ENCODE measurements around the gene LDAF1.
"Not testable (repeated sequence)": the region's sequence is repeated elsewhere in the genome, so short reads cannot be mapped to it uniquely, and the experiment has no call there.

Gene LDAF1

GRCh38 chr16:21195330-21195729 is 36.9 kb downstream of the LDAF1 start:
- not testable (repeated sequence) for DNase-seq (ENCODE audit: low spot score)

- DNase-seq (ENCODE audit: low spot score) = no peak
Observed at GRCh38 chr16:21197112-21197511, 38.6 kb downstream of the LDAF1 start.

- DNase-seq (ENCODE audit: low spot score) = no peak
Observed at GRCh38 chr16:21197621-21198020, 39.1 kb downstream of the LDAF1 start.

GRCh38 chr16:21199607-21200218 is 41.2 kb downstream of the LDAF1 start:
- no peak for DNase-seq (ENCODE audit: low spot score)

GRCh38 chr16:21203155-21203797 is 44.8 kb downstream of the LDAF1 start:
- no peak for DNase-seq (ENCODE audit: low spot score)

- no peak for DNase-seq (ENCODE audit: low spot score)
Observed at GRCh38 chr16:21205303-21205702, 46.8 kb downstream of the LDAF1 start.

- DNase-seq (ENCODE audit: low spot score) = no peak
Observed at GRCh38 chr16:21206550-21206949, 48.1 kb downstream of the LDAF1 start.

GRCh38 chr16:21208446-21209230 is 50.2 kb downstream of the LDAF1 start:
- DNase-seq (ENCODE audit: low spot score) = no peak

- no peak for DNase-seq (ENCODE audit: low spot score)
Observed at GRCh38 chr16:21211486-21211885, 53.0 kb downstream of the LDAF1 start, which contains the start of gene ZP2. TSS of gene ZP2 (minus strand) at chr16:21211574. CDS start at chr16:21211547, 27 bp downstream.

GRCh38 chr16:21214086-21214485 is 55.6 kb downstream of the LDAF1 start:
- no peak for DNase-seq (ENCODE audit: low spot score)

GRCh38 chr16:21217121-21217520 is 58.6 kb downstream of the LDAF1 start:
- DNase-seq (ENCODE audit: low spot score) = no peak

GRCh38 chr16:21218153-21218552 is 59.7 kb downstream of the LDAF1 start:
- DNase-seq (ENCODE audit: low spot score) = no peak

- no peak for DNase-seq (ENCODE audit: low spot score)
Observed at GRCh38 chr16:21219551-21219950, 61.1 kb downstream of the LDAF1 start.

GRCh38 chr16:21222495-21223337 is 64.2 kb downstream of the LDAF1 start:
- DNase-seq (ENCODE audit: low spot score) = no peak

- DNase-seq (ENCODE audit: low spot score) = no peak
Observed at GRCh38 chr16:21223787-21224186, 65.3 kb downstream of the LDAF1 start.

- DNase-seq (ENCODE audit: low spot score) = peak; percentile 23
Observed at GRCh38 chr16:21224800-21225199, 66.3 kb downstream of the LDAF1 start.

GRCh38 chr16:21226749-21227148 is 68.3 kb downstream of the LDAF1 start:
- no peak for DNase-seq (ENCODE audit: low spot score)

GRCh38 chr16:21227866-21228265 is 69.4 kb downstream of the LDAF1 start:
- DNase-seq (ENCODE audit: low spot score) = no peak

GRCh38 chr16:21228361-21228872 is 69.9 kb downstream of the LDAF1 start:
- no peak for DNase-seq (ENCODE audit: low spot score)

All from activated CD4-positive, alpha-beta T cell treated with anti-CD3 and anti-CD28 coated beads, Interleukin-2, Interleukin-4, amounts not matched to agents 100 ng/mL and 50 ng/mL, durations not matched to agents 16 hours and 8 hours (primary cell).